ENCODE data around the gene ELF4.
"Not testable (repeated sequence)": the region's sequence is repeated elsewhere in the genome, so short reads cannot be mapped to it uniquely, and the experiment has no call there.

Gene ELF4

GRCh38 chrX:130125091-130125874, 15.0 kb upstream of the ELF4 start:
- DNase-seq (ENCODE audit: insufficient read length) (no peak), FAIRE-seq (no peak)
- TF ChIP-seq TAF1 (IDR thresholded peaks at IDR 0.05; ENCODE audit: borderline replicate concordance, low read depth, low read length) (no peak), POLR2A (IDR thresholded peaks at IDR 0.05; ENCODE audit: low read depth, low read length) (no peak), POLR2AphosphoS5 (IDR thresholded peaks at IDR 0.05; ENCODE audit: low read depth, low read length) (no peak)

GRCh38 chrX:130124577-130124976, 14.3 kb upstream of the ELF4 start:
- DNase-seq (ENCODE audit: insufficient read length) = no peak
- TF ChIP-seq POLR2A (IDR thresholded peaks at IDR 0.05; ENCODE audit: low read depth, low read length) = no peak
- no peak for TF ChIP-seq POLR2AphosphoS5 (IDR thresholded peaks at IDR 0.05; ENCODE audit: low read depth, low read length)
- TF ChIP-seq TAF1 (IDR thresholded peaks at IDR 0.05; ENCODE audit: borderline replicate concordance, low read depth, low read length) = no peak
- FAIRE-seq = no peak

GRCh38 chrX:130121505-130121800, 11.2 kb upstream of the ELF4 start:
- no peak for DNase-seq (ENCODE audit: insufficient read length)
- TF ChIP-seq POLR2AphosphoS5 (IDR thresholded peaks at IDR 0.05; ENCODE audit: low read depth, low read length) (no peak), POLR2A (IDR thresholded peaks at IDR 0.05; ENCODE audit: low read depth, low read length) (no peak), TAF1 (IDR thresholded peaks at IDR 0.05; ENCODE audit: borderline replicate concordance, low read depth, low read length) (no peak)
- no peak for FAIRE-seq

- DNase-seq (ENCODE audit: insufficient read length) = peak; percentile 61
- no peak for TF ChIP-seq TAF1 (IDR thresholded peaks at IDR 0.05; ENCODE audit: borderline replicate concordance, low read depth, low read length)
- no peak for TF ChIP-seq POLR2A (IDR thresholded peaks at IDR 0.05; ENCODE audit: low read depth, low read length)
- no peak for TF ChIP-seq POLR2AphosphoS5 (IDR thresholded peaks at IDR 0.05; ENCODE audit: low read depth, low read length)
- no peak for FAIRE-seq
Observed at GRCh38 chrX:130120746-130121504, 10.6 kb upstream of the ELF4 start.

- TF ChIP-seq TAF1 (IDR thresholded peaks at IDR 0.05; ENCODE audit: borderline replicate concordance, low read depth, low read length) (no peak), POLR2A (IDR thresholded peaks at IDR 0.05; ENCODE audit: low read depth, low read length) (no peak; the same call in 1 of the 2 replicates), POLR2AphosphoS5 (IDR thresholded peaks at IDR 0.05; ENCODE audit: low read depth, low read length) (no peak)
- DNase-seq (ENCODE audit: insufficient read length) (peak; percentile 43), FAIRE-seq (no peak)
Observed at GRCh38 chrX:130120321-130120731, 10.0 kb upstream of the ELF4 start.

- FAIRE-seq (no peak), DNase-seq (ENCODE audit: insufficient read length) (no peak)
- TF ChIP-seq TAF1 (IDR thresholded peaks at IDR 0.05; ENCODE audit: borderline replicate concordance, low read depth, low read length) (no peak), POLR2A (IDR thresholded peaks at IDR 0.05; ENCODE audit: low read depth, low read length) (no peak), POLR2AphosphoS5 (IDR thresholded peaks at IDR 0.05; ENCODE audit: low read depth, low read length) (no peak)
Observed at GRCh38 chrX:130119312-130119898, 9.1 kb upstream of the ELF4 start.

- TF ChIP-seq POLR2A (IDR thresholded peaks at IDR 0.05; ENCODE audit: low read depth, low read length) (no peak), POLR2AphosphoS5 (IDR thresholded peaks at IDR 0.05; ENCODE audit: low read depth, low read length) (no peak), TAF1 (IDR thresholded peaks at IDR 0.05; ENCODE audit: borderline replicate concordance, low read depth, low read length) (no peak)
- FAIRE-seq = peak; percentile 81
Observed at GRCh38 chrX:130118441-130119311, 8.4 kb upstream of the ELF4 start.

GRCh38 chrX:130117166-130117565, 6.9 kb upstream of the ELF4 start:
- DNase-seq (ENCODE audit: insufficient read length) = no peak
- FAIRE-seq = no peak
- TF ChIP-seq TAF1 (IDR thresholded peaks at IDR 0.05; ENCODE audit: borderline replicate concordance, low read depth, low read length) (no peak), POLR2AphosphoS5 (IDR thresholded peaks at IDR 0.05; ENCODE audit: low read depth, low read length) (no peak), POLR2A (IDR thresholded peaks at IDR 0.05; ENCODE audit: low read depth, low read length) (no peak)

More at GRCh38 chrX:130118441-130119311, 8.4 kb upstream of the ELF4 start:
- no peak for DNase-seq (ENCODE audit: insufficient read length)

- not testable (repeated sequence) for FAIRE-seq; DNase-seq (ENCODE audit: insufficient read length)
Observed at GRCh38 chrX:130115119-130115885, 5.0 kb upstream of the ELF4 start.

- no peak for TF ChIP-seq TAF1 (IDR thresholded peaks at IDR 0.05; ENCODE audit: borderline replicate concordance, low read depth, low read length)
- TF ChIP-seq POLR2A (IDR thresholded peaks at IDR 0.05; ENCODE audit: low read depth, low read length) = no peak
- TF ChIP-seq POLR2AphosphoS5 (IDR thresholded peaks at IDR 0.05; ENCODE audit: low read depth, low read length) = no peak
- FAIRE-seq (peak; percentile 60), DNase-seq (ENCODE audit: insufficient read length) (no peak)
Observed at GRCh38 chrX:130114141-130114588, 3.9 kb upstream of the ELF4 start.

All from GM12892 (cell line).